Endothelial cell of umbilical vein (primary cell): ENCODE results near the gene SFXN3.

Experiments used
- CTCF ChIP-seq, 2 donors: IDR thresholded peaks; 1 replicate in 1 of 2; 2 replicates in 1 of 2; pipeline ENCODE4 v1.5.1; 2011; ENCODE audit warnings: low read length in 2 of 2, mild to moderate bottlenecking in 2 of 2, moderate library complexity in 2 of 2, control low read depth in 1 of 2, inconsistent platforms in 1 of 2, low read depth in 1 of 2; ENCODE audit not compliant: insufficient read depth in 1 of 2; ENCODE audit errors: extremely low read depth in 1 of 2
- JUN ChIP-seq: IDR thresholded peaks from 2 replicates; pipeline ENCODE4 v1.6.1; 2011; ENCODE audit warnings: borderline replicate concordance, low read depth; ENCODE audit not compliant: insufficient read length, insufficient read depth

- TF ChIP-seq JUN: no peak
- TF ChIP-seq CTCF (IDR thresholded peaks at IDR 0.05; ENCODE audit: extremely low read depth in 1 of 2, insufficient read depth in 1 of 2, low read depth in 1 of 2, low read length in 2 of 2): no peak
Observed at GRCh38 chr10:101036726-101037125, 5.7 kb downstream of the SFXN3 start.
